H1 (cell line): ENCODE data around the gene CYB5R2. TPM values are rescaled to one million over a fixed set of nuclear protein-coding genes. Genes with fewer than 3 reads are reported as not detected.

ENCODE experiments used
- CTCF ChIP-seq, 3 experiments: IDR thresholded peaks; 1 replicate in 2 of 3; 2 replicates in 1 of 3; pipeline versions ENCODE4 v1.5.1 to v1.6.1; 2011; ENCODE audit warnings: low read length in 3 of 3, mild to moderate bottlenecking in 3 of 3, inconsistent platforms in 2 of 3, low read depth in 1 of 3, moderate library complexity in 1 of 3; ENCODE audit not compliant: insufficient read depth in 1 of 3; ENCODE audit errors: control extremely low read depth in 1 of 3
- EGR1 ChIP-seq: IDR thresholded peaks from 2 replicates; pipeline ENCODE4 v1.6.1; 2011; ENCODE audit warnings: low read depth, low read length, borderline replicate concordance
- JUND ChIP-seq: IDR thresholded peaks from 2 replicates; pipeline ENCODE4 v1.6.1; 2011; ENCODE audit warnings: mild to moderate bottlenecking, improper control_type of control experiment, low read length
- MAFK ChIP-seq: IDR thresholded peaks from 2 replicates; pipeline ENCODE4 v1.6.1; 2012; ENCODE audit warnings: low read depth, mild to moderate bottlenecking, improper control_type of control experiment, low read length
- NANOG ChIP-seq: IDR thresholded peaks from 2 replicates; pipeline ENCODE4 v1.6.1; 2011; ENCODE audit warnings: low read length, low read depth, mild to moderate bottlenecking, inconsistent platforms; ENCODE audit not compliant: insufficient read depth, poor library complexity, severe bottlenecking
- RFX5 ChIP-seq: IDR thresholded peaks from 2 replicates; pipeline ENCODE4 v1.6.1; 2011; ENCODE audit warnings: low read depth, low read length, improper control_type of control experiment, borderline replicate concordance
- SIX5 ChIP-seq: IDR thresholded peaks from 2 replicates; pipeline ENCODE4 v1.6.1; 2011; ENCODE audit warnings: mild to moderate bottlenecking, low read depth, low read length
- TAF1 ChIP-seq: IDR thresholded peaks from 2 replicates; pipeline ENCODE4 v1.6.1; 2011; ENCODE audit warnings: mild to moderate bottlenecking, low read depth, low read length
- YY1 ChIP-seq: IDR thresholded peaks from 2 replicates; pipeline ENCODE4 v1.6.1; 2011; ENCODE audit warnings: low read depth, mild to moderate bottlenecking, low read length
- polyA plus RNA-seq, 7 experiments: library from polyadenylated mRNA; depleted of rRNA in 3 of 7; stranded (reverse) in 5 of 7; unstranded in 2 of 7; fragments of >200 nt in 5 of 7; fragments of 200-250 nt in 2 of 7; gene quantifications; 1 replicate in 5 of 7; 2 replicates in 1 of 7; 4 replicates in 1 of 7; pipeline versions ENCODE4 v1.2.1 to v1.2.3, GENCODE V29; 2011 to 2013; ENCODE audit warnings: missing spikeins in 2 of 7, mixed read lengths in 2 of 7
- total RNA-seq: library from RNA; stranded (reverse); fragmentation: NEBNext Ultra II Directional; extraction: Animal tissue kit (Norgen Biotek cat#: 25700); gene quantifications from 2 replicates; pipeline ENCODE4 v1.2.1, GENCODE V29; 2021

Gene CYB5R2
- total and polyA plus RNA-seq, 2 of the 8 experiments (the other 6 are each of a cell fraction or from before 2014, with no cell fraction given) = 53.0 to 55.9 TPM

GRCh38 chr11:7635708-7636107 is 37.6 kb downstream of the CYB5R2 start (continued):
- TF ChIP-seq CTCF (IDR thresholded peaks at IDR 0.05; ENCODE audit: control extremely low read depth in 1 of 3, insufficient read depth in 1 of 3, low read depth in 1 of 3, low read length in 3 of 3) = no peak
- TF ChIP-seq JUND = no peak
- TF ChIP-seq YY1 = no peak
- no peak for TF ChIP-seq SIX5
- no peak for TF ChIP-seq RFX5
- TF ChIP-seq TAF1 = no peak
- TF ChIP-seq EGR1 = no peak
- TF ChIP-seq NANOG = no peak
- TF ChIP-seq MAFK = no peak
